CD14-positive monocyte (primary cell): ENCODE data around the gene KRT17. TPM values are rescaled to one million over a fixed set of nuclear protein-coding genes. Genes with fewer than 3 reads are reported as not detected.
A peak's percentile ranks its signal among the peaks of the same experiment; 100 is the strongest.

Source experiments
- DNase-seq, 3 donors: peaks; one replicate each; pipeline ENCODE4 v3.0.0-alpha.2; 2011 to 2022
- H2AFZ ChIP-seq: 2 replicates; pipeline ENCODE4 v1.6.0; 2012; ENCODE audit warnings: mild to moderate bottlenecking, low read depth, low read length, inconsistent platforms; ENCODE audit not compliant: insufficient read depth, poor library complexity, severe bottlenecking
- H3K27ac ChIP-seq, 2 donors: 1 replicate in 1 of 2; 2 replicates in 1 of 2; pipeline ENCODE4 v1.5.1; 2012 to 2013; ENCODE audit warnings: low read length in 2 of 2, control low read depth in 1 of 2, inconsistent platforms in 1 of 2, low read depth in 1 of 2, mild to moderate bottlenecking in 1 of 2
- H3K27me3 ChIP-seq, 2 donors: one replicate each; pipeline versions ENCODE4 v1.6.0 to v1.6.1; 2011 to 2013; ENCODE audit warnings: low read length in 2 of 2; ENCODE audit not compliant: control insufficient read depth in 2 of 2, insufficient read depth in 2 of 2
- H3K36me3 ChIP-seq, 2 donors: replicated peaks in 1 of 2; 1 replicate in 1 of 2; 2 replicates in 1 of 2; pipeline versions ENCODE4 v1.5.1 to v1.6.1; 2012 to 2013; ENCODE audit warnings: low read length in 2 of 2, control low read depth in 1 of 2, inconsistent platforms in 1 of 2, mild to moderate bottlenecking in 1 of 2; ENCODE audit not compliant: insufficient read depth in 2 of 2, control insufficient read depth in 1 of 2
- H3K4me1 ChIP-seq, 2 donors: 1 replicate in 1 of 2; 2 replicates in 1 of 2; pipeline versions ENCODE4 v1.5.1 to v1.6.1; 2012 to 2013; ENCODE audit warnings: low read length in 2 of 2, control low read depth in 1 of 2, inconsistent platforms in 1 of 2, mild to moderate bottlenecking in 1 of 2, moderate library complexity in 1 of 2; ENCODE audit not compliant: insufficient read depth in 2 of 2, control insufficient read depth in 1 of 2
- H3K4me2 ChIP-seq: replicated peaks from 2 replicates; pipeline ENCODE3; 2012; ENCODE audit warnings: low read length, moderate library complexity, mild to moderate bottlenecking; ENCODE audit not compliant: poor library complexity, severe bottlenecking; ENCODE audit errors: extremely low read depth
- H3K4me3 ChIP-seq, 3 experiments: fragments of 200-600 bp in 1 of 3; sonication (generic) in 1 of 3; replicated peaks in 1 of 3; 1 replicate in 2 of 3; 2 replicates in 1 of 3; pipeline ENCODE4 v1.5.1; 2011 to 2013; ENCODE audit warnings: low read length in 3 of 3, mild to moderate bottlenecking in 3 of 3, control low read depth in 2 of 3, low read depth in 2 of 3, inconsistent platforms in 1 of 3, moderate library complexity in 1 of 3
- H3K79me2 ChIP-seq: 2 replicates; pipeline ENCODE4 v1.6.0; 2012; ENCODE audit warnings: mild to moderate bottlenecking, control low read depth, inconsistent platforms, low read length, moderate library complexity; ENCODE audit not compliant: insufficient read depth
- H3K9ac ChIP-seq: 2 replicates; pipeline ENCODE4 v1.6.0; 2017; ENCODE audit warnings: low read length, mild to moderate bottlenecking; ENCODE audit not compliant: insufficient read depth, poor library complexity, severe bottlenecking
- H3K9me3 ChIP-seq, 2 donors: replicated peaks in 1 of 2; 1 replicate in 1 of 2; 2 replicates in 1 of 2; pipeline versions ENCODE4 v1.5.1 to v1.6.1; 2012 to 2013; ENCODE audit warnings: low read length in 2 of 2, control low read depth in 1 of 2; ENCODE audit not compliant: control insufficient read depth in 1 of 2, insufficient read depth in 1 of 2
- H4K20me1 ChIP-seq: 2 replicates; pipeline ENCODE4 v1.6.0; 2012; ENCODE audit warnings: mild to moderate bottlenecking, low read length, control low read depth, moderate library complexity; ENCODE audit not compliant: insufficient read depth
- H3K27ac Mint-ChIP-seq, 7 donors: one replicate each; pipeline ENCODE4 v1.8.0; 2020; ENCODE audit warnings: mild to moderate bottlenecking in 7 of 7, mixed read lengths in 7 of 7, moderate library complexity in 6 of 7, inconsistent platforms in 2 of 7
- H3K27me3 Mint-ChIP-seq, 3 donors: one replicate each; pipeline ENCODE4 v1.8.0; 2021 to 2022; ENCODE audit warnings: low read depth in 3 of 3, mild to moderate bottlenecking in 3 of 3, mixed read lengths in 3 of 3, moderate library complexity in 3 of 3, inconsistent platforms in 1 of 3
- H3K36me3 Mint-ChIP-seq, 2 donors: one replicate each; pipeline ENCODE4 v1.8.0; 2020; ENCODE audit warnings: mixed read lengths in 2 of 2, inconsistent platforms in 1 of 2, mild to moderate bottlenecking in 1 of 2
- H3K4me1 Mint-ChIP-seq: one replicate; pipeline ENCODE4 v1.8.0; 2020; ENCODE audit warnings: mild to moderate bottlenecking, mixed read lengths
- H3K4me3 Mint-ChIP-seq, 2 donors: one replicate each; pipeline ENCODE4 v1.8.0; 2020; ENCODE audit warnings: mild to moderate bottlenecking in 2 of 2, mixed read lengths in 2 of 2, moderate library complexity in 1 of 2
- H3K9me3 Mint-ChIP-seq, 7 donors: one replicate each; pipeline ENCODE4 v1.8.0; 2020 to 2022; ENCODE audit warnings: mixed read lengths in 7 of 7, mild to moderate bottlenecking in 6 of 7, moderate library complexity in 6 of 7, inconsistent platforms in 2 of 7
- CTCF ChIP-seq: fragments of 200-600 bp; IDR thresholded peaks from one replicate; pipeline ENCODE4 v1.8.0; 2022; ENCODE audit warnings: antibody characterized with exemption, mild to moderate bottlenecking
- WGBS: methylation state at CpG from one replicate; pipeline ENCODE4 v1.1.5; 2013; ENCODE audit warnings: missing lambda C conversion rate; ENCODE audit not compliant: insufficient coverage; 5-methylcytosine and 5-hydroxymethylcytosine counted together
- intact Hi-C, 2 donors: fragments of 100-400 bp; cut with micrococcal nuclease; formaldehyde crosslinking; loops; one replicate each; pipeline versions ENCODE4 v1.15.0 to v1.15.1; 2023
- polyA plus RNA-seq, 3 donors: library from polyadenylated mRNA; depleted of rRNA in 1 of 3; unstranded in 2 of 3; stranded (reverse) in 1 of 3; fragments of 300-500 nt in 2 of 3; fragments of >200 nt in 1 of 3; fragmentation: Illumina TruSeq in 2 of 3; gene quantifications; 1 replicate in 2 of 3; 2 replicates in 1 of 3; pipeline ENCODE4 v1.2.3, GENCODE V29; 2012 to 2021

The KRT17 gene
- polyA plus RNA-seq, 3 donors, result 0.49 TPM; not detected in 2

GRCh38 chr17:41656249-41657023, 32.1 kb upstream of the KRT17 start:
- H3K27ac Mint-ChIP-seq, result peak overlapping the region in 1 of 7 donors; percentile 22
- WGBS, result 92% methylated on average over 9 of the region's 16 CpGs
- H3K9me3 Mint-ChIP-seq, result no peaks in the 10 kb centered on the region

GRCh38 chr17:41655611-41656111, 31.3 kb upstream of the KRT17 start:
- Histone ChIP-seq H3K79me2 (no peaks in the 10 kb centered on the region), H3K4me1 (no peaks in the 10 kb centered on the region), H3K4me2 (no peak overlapping the region), H3K27me3 (no peaks in the 10 kb centered on the region), H4K20me1 (no peaks in the 10 kb centered on the region), H3K27ac (no peak overlapping the region), H2AFZ (no peak overlapping the region), H3K4me3 (no peak overlapping the region), H3K9ac (no peak overlapping the region), H3K9me3 (no peaks in the 10 kb centered on the region), H3K36me3 (no peaks in the 10 kb centered on the region)
- Mint-ChIP-seq H3K27me3 (peaks cover 2 to 6% (median 3%) of the 10 kb centered on the region in 3 donors), H3K27ac (peak overlapping the region in 1 of 7 donors; percentile 18), H3K4me1 (no peaks in the 10 kb centered on the region), H3K36me3 (no peaks in the 10 kb centered on the region), H3K9me3 (no peaks in the 10 kb centered on the region), H3K4me3 (no peak overlapping the region)
- intact Hi-C loops, result no loop called here
- no peak for TF ChIP-seq CTCF
- no peak for DNase-seq
- 90% methylated on average over 17 of the region's 18 CpGs for WGBS

More at GRCh38 chr17:41656249-41657023, 32.1 kb upstream of the KRT17 start:
- DNase-seq, result no peak
- Mint-ChIP-seq H3K4me3 (no peak overlapping the region), H3K4me1 (no peaks in the 10 kb centered on the region), H3K27me3 (peaks cover 2 to 6% (median 5%) of the 10 kb centered on the region in 3 donors), H3K36me3 (no peaks in the 10 kb centered on the region)
- Histone ChIP-seq H3K36me3 (no peaks in the 10 kb centered on the region), H3K27me3 (no peaks in the 10 kb centered on the region), H3K79me2 (no peaks in the 10 kb centered on the region), H3K9ac (no peak overlapping the region), H3K4me1 (no peaks in the 10 kb centered on the region), H2AFZ (no peak overlapping the region), H3K4me2 (no peak overlapping the region), H4K20me1 (no peaks in the 10 kb centered on the region), H3K4me3 (no peak overlapping the region), H3K9me3 (no peaks in the 10 kb centered on the region), H3K27ac (no peak overlapping the region)
- no peak for TF ChIP-seq CTCF
- intact Hi-C loops, result no loop called here
